ENCODE data around the gene IQCF2. TPM values are rescaled to one million over a fixed set of nuclear protein-coding genes. Genes with fewer than 3 reads are reported as not detected.

IQCF2 gene
- total RNA-seq, 2 donors from 2014 or later, result not detected

DNA sequence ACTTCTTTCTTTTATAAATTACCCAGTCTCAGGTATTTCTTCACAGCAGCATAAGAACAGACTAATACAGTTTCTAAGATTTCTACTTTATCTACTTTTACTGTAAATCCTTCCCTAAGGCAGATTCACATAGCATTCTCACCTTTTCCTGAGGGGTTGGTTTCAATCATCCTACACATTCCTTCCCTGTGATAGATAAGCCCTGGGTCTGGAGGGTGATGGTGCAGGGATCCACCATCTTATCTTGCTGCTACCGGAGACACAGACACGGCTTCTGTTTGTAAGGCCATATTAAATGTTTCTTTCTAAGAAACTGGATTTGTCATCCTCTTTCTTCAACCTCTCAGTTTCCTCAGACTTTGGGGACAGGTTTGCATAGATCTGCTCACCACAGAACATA is 7.9 kb downstream of the IQCF2 start:
- H3K27ac ChIP-seq, result no peak overlapping the region
- H3K27me3 ChIP-seq (replicated peaks; ENCODE audit: insufficient read depth), result no peaks in the 10 kb centered on the region
- H3K4me1 ChIP-seq (replicated peaks), result no peaks in the 10 kb centered on the region
- H3K9me3 ChIP-seq, result no peaks in the 10 kb centered on the region
- H3K36me3 ChIP-seq, result no peaks in the 10 kb centered on the region
- WGBS, result 55% methylated on average over 2 of the region's 2 CpGs
- no peak overlapping the region for H3K4me3 ChIP-seq
- intact Hi-C loops (cut with DNase I), result no loop called here
- TF ChIP-seq POLR2A (IDR thresholded peaks at IDR 0.05) (no peak), POLR2AphosphoS5 (IDR thresholded peaks at IDR 0.05) (no peak)
- TF ChIP-seq, protein P1, sequence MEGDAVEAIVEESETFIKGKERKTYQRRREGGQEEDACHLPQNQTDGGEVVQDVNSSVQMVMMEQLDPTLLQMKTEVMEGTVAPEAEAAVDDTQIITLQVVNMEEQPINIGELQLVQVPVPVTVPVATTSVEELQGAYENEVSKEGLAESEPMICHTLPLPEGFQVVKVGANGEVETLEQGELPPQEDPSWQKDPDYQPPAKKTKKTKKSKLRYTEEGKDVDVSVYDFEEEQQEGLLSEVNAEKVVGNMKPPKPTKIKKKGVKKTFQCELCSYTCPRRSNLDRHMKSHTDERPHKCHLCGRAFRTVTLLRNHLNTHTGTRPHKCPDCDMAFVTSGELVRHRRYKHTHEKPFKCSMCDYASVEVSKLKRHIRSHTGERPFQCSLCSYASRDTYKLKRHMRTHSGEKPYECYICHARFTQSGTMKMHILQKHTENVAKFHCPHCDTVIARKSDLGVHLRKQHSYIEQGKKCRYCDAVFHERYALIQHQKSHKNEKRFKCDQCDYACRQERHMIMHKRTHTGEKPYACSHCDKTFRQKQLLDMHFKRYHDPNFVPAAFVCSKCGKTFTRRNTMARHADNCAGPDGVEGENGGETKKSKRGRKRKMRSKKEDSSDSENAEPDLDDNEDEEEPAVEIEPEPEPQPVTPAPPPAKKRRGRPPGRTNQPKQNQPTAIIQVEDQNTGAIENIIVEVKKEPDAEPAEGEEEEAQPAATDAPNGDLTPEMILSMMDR (IDR thresholded peaks at IDR 0.05), result no peak
- DNase-seq (ENCODE audit: low spot score), result no peak

- DNase-seq (ENCODE audit: low spot score), result no peak
- H3K27ac ChIP-seq, result no peak overlapping the region
- 65% methylated on average over 1 of the region's 1 CpG for WGBS
- no peak overlapping the region for H3K4me3 ChIP-seq
- H3K9me3 ChIP-seq, result no peaks in the 10 kb centered on the region
- H3K4me1 ChIP-seq (replicated peaks), result no peaks in the 10 kb centered on the region
- intact Hi-C loops (cut with DNase I), result no loop called here
- H3K27me3 ChIP-seq (replicated peaks; ENCODE audit: insufficient read depth), result no peaks in the 10 kb centered on the region
- TF ChIP-seq POLR2A (IDR thresholded peaks at IDR 0.05) (no peak), POLR2AphosphoS5 (IDR thresholded peaks at IDR 0.05) (no peak)
- TF ChIP-seq, protein P1 (IDR thresholded peaks at IDR 0.05), result no peak
- no peaks in the 10 kb centered on the region for H3K36me3 ChIP-seq
Measured at GRCh38 chr3:51873253-51873766, 11.9 kb downstream of the IQCF2 start.

DNA sequence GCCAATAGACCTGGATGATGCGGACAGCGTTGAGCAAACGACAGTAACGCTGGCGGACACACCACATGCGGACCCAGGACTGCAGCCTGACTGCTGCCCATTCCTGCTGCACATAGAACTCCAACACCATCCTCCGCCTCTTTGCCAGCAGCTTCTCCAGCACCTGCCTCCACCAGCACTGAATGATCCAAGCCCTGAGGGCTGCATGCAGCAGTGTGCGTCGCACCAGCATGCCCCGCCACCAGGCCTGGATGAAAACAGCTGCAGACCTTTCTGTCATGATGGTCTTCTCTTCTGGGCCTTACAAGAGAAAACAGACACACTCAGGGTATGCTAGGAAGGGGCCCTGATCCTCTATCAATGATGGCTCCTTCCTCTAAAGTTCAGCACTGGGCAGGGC is 12.5 kb downstream of the IQCF2 start:
- Histone ChIP-seq H3K4me3 (no peak overlapping the region), H3K36me3 (no peaks in the 10 kb centered on the region), H3K27me3 (replicated peaks; ENCODE audit: insufficient read depth) (no peaks in the 10 kb centered on the region), H3K4me1 (replicated peaks) (no peaks in the 10 kb centered on the region), H3K9me3 (no peaks in the 10 kb centered on the region), H3K27ac (no peak overlapping the region)
- 88% methylated on average over 10 of the region's 10 CpGs for WGBS
- DNase-seq (ENCODE audit: low spot score), result no peak
- TF ChIP-seq POLR2A (IDR thresholded peaks at IDR 0.05) (no peak), POLR2AphosphoS5 (IDR thresholded peaks at IDR 0.05) (no peak)
- TF ChIP-seq, protein P1 (IDR thresholded peaks at IDR 0.05), result no peak
- intact Hi-C loops (cut with DNase I), result no loop called here

DNA sequence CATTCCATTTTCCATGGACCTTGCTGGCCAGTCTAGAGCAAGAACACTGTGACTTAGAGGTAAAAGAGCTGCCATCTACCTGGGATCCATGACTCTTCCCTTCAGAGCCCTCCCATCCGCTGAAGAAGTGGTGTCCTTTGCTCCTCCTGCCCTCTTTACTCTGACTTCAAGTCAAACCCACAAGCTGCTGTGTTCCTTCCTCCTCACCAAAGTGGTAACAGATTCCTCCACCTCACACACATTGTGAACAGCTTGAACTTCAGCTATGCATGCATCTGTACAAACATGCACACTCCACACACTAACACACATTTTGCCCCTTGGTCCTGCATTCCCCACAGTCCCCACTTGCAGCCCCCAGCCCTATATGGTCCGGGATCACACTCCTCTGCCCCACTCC is 13.0 kb downstream of the IQCF2 start:
- intact Hi-C loops (cut with DNase I), result no loop called here
- H3K9me3 ChIP-seq, result no peaks in the 10 kb centered on the region
- WGBS, result 87% methylated on average over 2 of the region's 2 CpGs
- no peaks in the 10 kb centered on the region for H3K27me3 ChIP-seq (replicated peaks; ENCODE audit: insufficient read depth)
- no peaks in the 10 kb centered on the region for H3K36me3 ChIP-seq
- no peaks in the 10 kb centered on the region for H3K4me1 ChIP-seq (replicated peaks)
- no peak for DNase-seq (ENCODE audit: low spot score)
- TF ChIP-seq, protein P1 (IDR thresholded peaks at IDR 0.05), result no peak
- TF ChIP-seq POLR2A (IDR thresholded peaks at IDR 0.05) (no peak), POLR2AphosphoS5 (IDR thresholded peaks at IDR 0.05) (no peak)
- no peak overlapping the region for H3K4me3 ChIP-seq
- H3K27ac ChIP-seq, result no peak overlapping the region

DNA sequence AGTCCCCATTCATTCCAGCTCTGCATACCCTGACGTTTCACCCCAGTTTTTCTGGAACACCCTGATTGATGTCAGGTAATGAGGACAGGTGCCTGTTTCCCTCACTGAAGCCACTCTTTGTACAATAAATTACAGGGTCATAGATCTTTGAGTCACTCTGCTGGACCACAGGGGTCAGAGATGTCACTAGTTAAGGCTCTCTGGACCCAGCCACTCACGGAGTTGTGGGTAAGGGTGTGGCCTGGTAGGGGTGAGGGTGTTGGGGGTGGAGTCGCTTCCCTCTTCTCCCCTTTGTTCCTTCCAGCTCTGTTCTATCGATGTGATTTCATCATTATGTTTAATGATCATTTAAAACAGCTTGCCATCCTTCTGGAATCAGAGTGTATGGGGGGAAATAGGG is 13.5 kb downstream of the IQCF2 start:
- H3K4me1 ChIP-seq (replicated peaks), result no peaks in the 10 kb centered on the region
- no peak for DNase-seq (ENCODE audit: low spot score)
- no peak overlapping the region for H3K27ac ChIP-seq
- intact Hi-C loops (cut with DNase I), result no loop called here
- no peak overlapping the region for H3K4me3 ChIP-seq
- WGBS, result 59% methylated on average over 4 of the region's 4 CpGs
- no peaks in the 10 kb centered on the region for H3K27me3 ChIP-seq (replicated peaks; ENCODE audit: insufficient read depth)
- no peaks in the 10 kb centered on the region for H3K36me3 ChIP-seq
- TF ChIP-seq POLR2AphosphoS5 (IDR thresholded peaks at IDR 0.05) (no peak), POLR2A (IDR thresholded peaks at IDR 0.05) (no peak)
- TF ChIP-seq, protein P1 (IDR thresholded peaks at IDR 0.05), result no peak
- no peaks in the 10 kb centered on the region for H3K9me3 ChIP-seq
